ENCODE data around the gene IGF1R.

GRCh38 chr15:98804057-98804380, 155.7 kb downstream of the IGF1R start:
- TF ChIP-seq, protein P1, sequence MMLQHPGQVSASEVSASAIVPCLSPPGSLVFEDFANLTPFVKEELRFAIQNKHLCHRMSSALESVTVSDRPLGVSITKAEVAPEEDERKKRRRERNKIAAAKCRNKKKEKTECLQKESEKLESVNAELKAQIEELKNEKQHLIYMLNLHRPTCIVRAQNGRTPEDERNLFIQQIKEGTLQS (CRISPR knock-in tag; conservative IDR thresholded peaks at IDR 0.05): no peak
- TF ChIP-seq CTCF (IDR thresholded peaks at IDR 0.05): no peak
- TF ChIP-seq TEAD4 (CRISPR knock-in tag; IDR thresholded peaks at IDR 0.05): no peak
- no peak for TF ChIP-seq ZNF317 (CRISPR knock-in tag; IDR thresholded peaks at IDR 0.05; ENCODE audit: borderline replicate concordance, low read depth)
- TF ChIP-seq, protein P2, sequence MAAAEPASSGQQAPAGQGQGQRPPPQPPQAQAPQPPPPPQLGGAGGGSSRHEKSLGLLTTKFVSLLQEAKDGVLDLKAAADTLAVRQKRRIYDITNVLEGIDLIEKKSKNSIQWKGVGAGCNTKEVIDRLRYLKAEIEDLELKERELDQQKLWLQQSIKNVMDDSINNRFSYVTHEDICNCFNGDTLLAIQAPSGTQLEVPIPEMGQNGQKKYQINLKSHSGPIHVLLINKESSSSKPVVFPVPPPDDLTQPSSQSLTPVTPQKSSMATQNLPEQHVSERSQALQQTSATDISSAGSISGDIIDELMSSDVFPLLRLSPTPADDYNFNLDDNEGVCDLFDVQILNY (CRISPR knock-in tag; IDR thresholded peaks at IDR 0.05): no peak
- TF ChIP-seq CREB1 (CRISPR knock-in tag; IDR thresholded peaks at IDR 0.05): no peak
- no peak for TF ChIP-seq PREB (CRISPR knock-in tag; IDR thresholded peaks at IDR 0.05; ENCODE audit: borderline replicate concordance)
- no peak for TF ChIP-seq SOX15 (CRISPR knock-in tag; IDR thresholded peaks at IDR 0.05)
- no peak for TF ChIP-seq ZNF263 (CRISPR knock-in tag; IDR thresholded peaks at IDR 0.05; ENCODE audit: low read depth)
- TF ChIP-seq, protein P3, sequence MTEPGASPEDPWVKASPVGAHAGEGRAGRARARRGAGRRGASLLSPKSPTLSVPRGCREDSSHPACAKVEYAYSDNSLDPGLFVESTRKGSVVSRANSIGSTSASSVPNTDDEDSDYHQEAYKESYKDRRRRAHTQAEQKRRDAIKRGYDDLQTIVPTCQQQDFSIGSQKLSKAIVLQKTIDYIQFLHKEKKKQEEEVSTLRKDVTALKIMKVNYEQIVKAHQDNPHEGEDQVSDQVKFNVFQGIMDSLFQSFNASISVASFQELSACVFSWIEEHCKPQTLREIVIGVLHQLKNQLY (CRISPR knock-in tag; IDR thresholded peaks at IDR 0.05): no peak
- no peak for TF ChIP-seq TCF7 (CRISPR knock-in tag; IDR thresholded peaks at IDR 0.05; ENCODE audit: low read depth)
- TF ChIP-seq FOXP4 (CRISPR knock-in tag; IDR thresholded peaks at IDR 0.05): no peak
- TF ChIP-seq, protein P4, sequence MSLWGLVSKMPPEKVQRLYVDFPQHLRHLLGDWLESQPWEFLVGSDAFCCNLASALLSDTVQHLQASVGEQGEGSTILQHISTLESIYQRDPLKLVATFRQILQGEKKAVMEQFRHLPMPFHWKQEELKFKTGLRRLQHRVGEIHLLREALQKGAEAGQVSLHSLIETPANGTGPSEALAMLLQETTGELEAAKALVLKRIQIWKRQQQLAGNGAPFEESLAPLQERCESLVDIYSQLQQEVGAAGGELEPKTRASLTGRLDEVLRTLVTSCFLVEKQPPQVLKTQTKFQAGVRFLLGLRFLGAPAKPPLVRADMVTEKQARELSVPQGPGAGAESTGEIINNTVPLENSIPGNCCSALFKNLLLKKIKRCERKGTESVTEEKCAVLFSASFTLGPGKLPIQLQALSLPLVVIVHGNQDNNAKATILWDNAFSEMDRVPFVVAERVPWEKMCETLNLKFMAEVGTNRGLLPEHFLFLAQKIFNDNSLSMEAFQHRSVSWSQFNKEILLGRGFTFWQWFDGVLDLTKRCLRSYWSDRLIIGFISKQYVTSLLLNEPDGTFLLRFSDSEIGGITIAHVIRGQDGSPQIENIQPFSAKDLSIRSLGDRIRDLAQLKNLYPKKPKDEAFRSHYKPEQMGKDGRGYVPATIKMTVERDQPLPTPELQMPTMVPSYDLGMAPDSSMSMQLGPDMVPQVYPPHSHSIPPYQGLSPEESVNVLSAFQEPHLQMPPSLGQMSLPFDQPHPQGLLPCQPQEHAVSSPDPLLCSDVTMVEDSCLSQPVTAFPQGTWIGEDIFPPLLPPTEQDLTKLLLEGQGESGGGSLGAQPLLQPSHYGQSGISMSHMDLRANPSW (CRISPR knock-in tag; conservative IDR thresholded peaks at IDR 0.05; ENCODE audit: low read depth): no peak

Data from WTC11 (cell line).